ENCODE measurements around the gene ERBB4.

ERBB4 gene

GRCh38 chr2:211494536-211494935, 1044.1 kb downstream of the ERBB4 start:
- DNase-seq, result no peak

DNA sequence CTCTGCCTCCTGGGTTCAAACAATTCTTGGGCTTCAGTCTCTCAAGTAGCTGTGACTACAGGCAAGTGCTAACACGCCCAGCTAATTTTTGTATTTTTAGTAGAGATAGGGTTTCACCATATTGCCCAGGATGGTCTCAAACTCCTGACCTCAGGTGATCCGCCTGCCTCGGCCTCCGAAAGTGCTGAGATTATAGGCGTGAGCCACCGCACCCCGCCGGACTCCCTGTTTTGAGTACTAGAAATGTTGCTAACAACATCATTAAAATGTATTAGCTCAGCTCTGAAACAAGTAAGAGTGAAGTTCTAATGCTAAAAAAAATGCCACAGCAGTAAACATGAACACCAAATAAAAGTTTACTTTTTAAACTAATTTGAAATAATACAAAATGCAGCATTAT, 1044.5 kb downstream of the ERBB4 start:
- DNase-seq, result no peak

- no peak for DNase-seq
Measured at GRCh38 chr2:211487733-211488132, 1050.9 kb downstream of the ERBB4 start.

DNA sequence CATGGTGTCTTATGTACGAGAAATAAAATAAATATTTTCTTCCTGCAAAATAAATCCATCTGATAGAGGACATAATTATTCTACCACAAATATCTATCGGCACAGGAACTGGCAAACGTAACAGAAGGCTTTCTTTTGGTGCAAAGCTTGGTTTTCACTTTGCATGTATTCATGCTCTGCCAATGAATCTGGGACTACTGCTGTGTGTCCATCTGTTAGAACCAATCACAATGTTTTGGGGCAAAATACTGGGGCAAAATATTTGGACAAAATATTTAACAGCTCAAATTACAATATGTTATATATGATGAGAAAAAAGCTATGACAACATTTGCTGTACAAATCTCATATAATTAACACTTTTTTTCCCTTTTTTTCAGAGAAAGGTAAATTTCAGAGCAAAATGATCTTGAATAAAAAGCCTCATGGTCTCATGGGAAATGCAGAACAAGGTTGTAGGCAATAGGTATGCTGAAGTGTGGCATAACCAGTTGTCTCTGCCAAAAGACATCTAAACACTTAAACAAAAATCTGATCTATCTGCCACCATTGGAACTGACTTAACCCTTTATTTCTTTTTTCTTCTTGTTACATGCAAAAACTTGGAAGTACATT, 1059.0 kb downstream of the ERBB4 start:
- no peak for DNase-seq

DNA sequence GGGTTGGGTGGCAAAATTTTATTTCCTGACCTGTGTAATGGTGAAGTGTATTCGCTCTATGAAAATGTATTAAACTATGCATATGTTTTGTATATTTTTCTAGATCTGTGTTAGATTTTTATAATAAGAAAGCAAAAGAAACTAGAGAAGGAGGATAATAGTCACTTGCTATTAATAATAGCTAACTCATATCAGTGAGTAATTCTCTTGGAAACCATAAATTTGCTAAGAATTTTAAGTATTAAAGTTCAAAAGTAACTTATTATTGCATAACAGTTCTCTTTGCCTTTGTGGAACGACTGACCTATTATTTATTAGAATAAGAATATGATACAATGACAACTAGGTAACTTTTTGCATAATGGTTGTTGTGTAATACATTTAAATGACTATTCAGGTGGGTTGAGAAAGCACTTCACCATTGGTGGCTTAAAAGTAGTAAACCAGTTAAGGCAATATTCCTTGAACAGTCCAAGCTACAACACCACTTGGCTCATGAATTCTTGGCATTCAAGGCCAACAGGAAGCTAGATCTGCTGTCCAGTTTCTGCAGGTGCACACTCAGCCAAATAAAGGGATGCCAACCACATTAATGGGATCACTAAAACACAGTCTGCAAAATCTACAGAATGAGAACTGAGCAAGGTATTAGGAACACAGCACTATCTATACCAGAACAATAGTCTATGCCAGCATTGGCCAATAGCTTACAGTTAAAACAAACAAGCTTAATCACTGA, 1060.9 kb downstream of the ERBB4 start:
- no peak for DNase-seq

GRCh38 chr2:211473116-211473515, 1065.5 kb downstream of the ERBB4 start:
- DNase-seq, result no peak

- no peak for DNase-seq
Measured at GRCh38 chr2:211469664-211470059, 1068.9 kb downstream of the ERBB4 start.

DNA sequence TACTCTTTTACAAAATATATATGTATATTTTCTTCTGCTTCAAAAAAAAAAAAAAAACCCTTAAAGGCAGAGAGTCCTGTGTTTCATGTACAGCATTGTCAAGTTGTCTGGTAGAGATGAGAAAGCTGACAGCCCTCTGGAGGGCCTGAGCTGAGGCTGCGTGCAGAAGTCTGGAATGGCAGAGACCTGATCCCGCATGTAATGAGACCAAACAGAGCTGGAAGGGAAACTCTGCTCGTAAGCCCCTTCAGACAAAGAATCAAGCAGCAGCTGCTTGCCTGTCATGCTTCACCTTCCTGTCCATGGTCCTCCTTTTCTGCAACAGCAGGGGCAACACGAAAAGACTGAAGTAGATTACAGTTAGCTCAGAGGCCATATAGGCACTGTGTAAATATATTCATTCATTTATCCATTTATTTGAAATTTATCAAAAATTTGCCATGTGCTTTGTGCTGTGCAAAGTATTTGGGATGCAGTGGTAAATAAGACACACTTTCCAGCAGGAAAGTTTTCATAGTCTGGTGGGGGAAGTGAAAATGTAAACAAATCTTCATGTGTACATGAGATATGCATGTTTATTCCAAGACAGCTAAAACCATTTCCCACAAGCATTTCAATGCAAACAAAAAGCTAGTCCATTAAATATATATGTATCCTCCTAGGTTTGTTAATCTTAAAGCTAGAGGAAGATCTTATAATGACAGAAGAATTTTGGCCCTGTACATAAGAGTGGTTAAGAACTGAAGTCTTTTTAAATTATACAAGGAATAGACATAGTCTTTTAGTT, 1069.5 kb downstream of the ERBB4 start:
- no peak for DNase-seq

GRCh38 chr2:211468217-211468616, 1070.4 kb downstream of the ERBB4 start:
- DNase-seq, result no peak

GRCh38 chr2:211463397-211463796, 1075.2 kb downstream of the ERBB4 start:
- no peak for DNase-seq

DNA sequence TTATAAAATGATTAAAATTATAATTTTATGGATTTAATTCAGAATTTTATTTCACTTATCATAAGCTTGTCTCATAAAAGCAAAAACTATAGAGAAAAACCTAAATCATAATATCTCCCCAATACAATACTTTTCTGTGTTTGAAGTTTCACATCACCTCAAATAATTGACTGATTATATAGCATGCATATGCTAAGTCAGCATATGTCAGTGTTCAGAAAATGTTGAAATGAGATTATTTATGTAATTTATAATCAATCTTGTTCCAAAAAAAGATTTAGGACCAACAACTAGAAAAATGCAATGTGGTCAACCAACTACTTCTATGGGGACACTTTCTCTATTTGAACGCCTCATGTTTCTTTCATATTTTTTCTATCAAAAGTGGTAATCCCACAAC, 1079.6 kb downstream of the ERBB4 start:
- no peak for DNase-seq

DNA sequence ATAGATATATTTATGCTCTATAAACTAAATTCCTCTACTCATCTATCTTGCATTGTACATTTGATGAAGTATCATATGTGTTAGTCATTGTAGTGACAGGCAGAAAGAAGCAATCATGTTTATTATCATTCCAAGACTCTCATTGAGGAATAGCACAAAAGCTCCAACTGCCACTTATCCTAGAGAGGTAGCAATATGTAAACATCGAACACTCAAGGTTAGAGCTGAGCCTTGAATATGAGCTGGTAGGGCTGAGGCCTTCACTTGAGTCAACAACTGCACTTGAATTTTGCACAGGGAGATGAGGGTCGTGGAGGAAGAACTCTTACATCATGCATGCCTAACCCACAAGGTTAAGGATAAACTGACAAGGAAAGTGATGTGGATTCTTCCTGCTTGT, 1081.3 kb downstream of the ERBB4 start:
- DNase-seq, result no peak

DNA sequence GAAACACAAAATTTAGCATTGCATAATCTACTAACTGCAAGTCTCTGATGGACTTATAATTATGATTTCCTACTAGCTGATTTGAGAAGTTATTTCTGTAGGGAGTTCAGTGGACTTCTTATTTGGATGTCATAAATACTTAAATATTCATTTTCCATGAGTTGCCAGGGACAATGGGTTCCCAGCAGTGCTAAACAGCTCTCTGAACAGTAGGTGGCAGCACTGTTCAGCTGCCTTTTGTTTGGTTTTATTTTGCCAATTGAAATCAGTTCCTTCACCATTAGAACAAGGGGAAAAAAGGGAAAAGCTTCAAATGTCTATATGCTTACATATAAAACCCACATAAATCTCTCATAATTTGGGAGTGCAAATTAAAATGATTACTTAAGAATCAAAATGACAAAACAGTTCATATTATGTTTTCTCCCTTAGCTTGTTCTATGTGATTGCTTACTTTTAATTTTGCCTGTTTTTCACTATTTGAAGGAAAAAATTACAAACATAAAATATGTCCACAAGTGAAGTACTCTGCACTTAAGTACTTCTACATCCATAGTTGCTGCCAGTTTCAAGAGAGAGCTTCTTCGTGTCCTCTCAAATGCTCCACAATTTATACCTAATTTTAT, 1083.3 kb downstream of the ERBB4 start:
- peak in 37 of 56 donors; percentile 1 to 65 (median 22) for DNase-seq

DNA sequence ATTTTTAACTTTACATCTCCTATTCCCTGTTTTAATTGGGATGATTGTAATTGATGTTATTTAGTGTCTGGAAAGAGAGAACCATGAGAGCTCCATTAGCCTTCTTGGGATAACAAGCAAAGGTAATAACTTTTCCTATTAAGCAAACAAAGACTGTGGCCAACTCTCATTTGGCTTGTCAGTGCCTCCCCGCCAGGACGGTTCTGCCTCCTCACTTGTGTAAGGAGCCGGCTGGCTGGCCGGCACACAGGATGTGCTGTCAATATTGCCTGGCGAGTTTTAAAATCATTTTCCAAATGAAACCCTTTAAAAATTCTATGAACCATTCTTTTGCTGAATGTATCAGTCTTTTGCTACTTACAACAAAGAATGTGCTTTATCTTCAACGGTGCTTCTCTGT, 1083.9 kb downstream of the ERBB4 start:
- peak in 7 of 56 donors; percentile 3 to 10 (median 5) for DNase-seq

GRCh38 chr2:211453311-211453887, 1085.2 kb downstream of the ERBB4 start:
- no peak for DNase-seq

DNA sequence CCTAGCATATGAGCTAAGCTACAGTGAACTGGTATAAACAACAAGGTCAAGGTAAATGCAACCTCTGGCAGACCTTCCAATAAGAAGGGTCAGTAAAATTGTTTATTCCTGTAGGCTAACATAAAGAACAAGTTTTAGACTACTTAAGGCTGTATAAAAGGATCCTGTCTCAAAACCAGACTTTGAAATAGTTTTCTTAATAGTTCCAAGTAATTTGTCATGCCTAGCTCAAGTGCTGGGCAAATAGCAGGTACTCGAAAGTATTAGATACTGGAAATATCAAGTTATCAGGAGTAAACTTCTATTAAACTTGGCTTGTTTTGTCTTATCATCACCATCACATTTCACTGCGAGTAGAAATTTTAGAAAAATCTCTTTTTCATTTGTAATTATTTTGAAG, 1087.0 kb downstream of the ERBB4 start:
- no peak for DNase-seq

DNA sequence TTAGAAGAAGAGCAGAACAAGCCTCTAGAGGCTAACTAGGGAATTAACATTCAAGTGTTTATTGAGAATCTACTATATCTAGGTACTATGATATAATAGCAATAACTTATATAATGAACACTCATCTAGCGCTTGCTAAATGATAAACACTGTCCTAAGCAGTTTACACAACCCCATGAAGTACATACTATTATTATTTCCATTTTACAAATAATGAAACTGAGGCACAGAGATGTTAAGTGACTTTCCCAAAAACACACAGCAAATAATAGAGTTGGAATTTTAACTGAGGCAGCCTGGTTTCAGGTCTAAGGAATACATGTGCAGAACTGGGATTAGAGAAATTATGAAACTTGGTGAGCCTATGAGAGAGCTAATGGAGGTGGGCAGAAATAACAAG, 1088.8 kb downstream of the ERBB4 start:
- no peak for DNase-seq

- DNase-seq, result no peak
Measured at GRCh38 chr2:211447548-211447947, 1091.1 kb downstream of the ERBB4 start.

DNA sequence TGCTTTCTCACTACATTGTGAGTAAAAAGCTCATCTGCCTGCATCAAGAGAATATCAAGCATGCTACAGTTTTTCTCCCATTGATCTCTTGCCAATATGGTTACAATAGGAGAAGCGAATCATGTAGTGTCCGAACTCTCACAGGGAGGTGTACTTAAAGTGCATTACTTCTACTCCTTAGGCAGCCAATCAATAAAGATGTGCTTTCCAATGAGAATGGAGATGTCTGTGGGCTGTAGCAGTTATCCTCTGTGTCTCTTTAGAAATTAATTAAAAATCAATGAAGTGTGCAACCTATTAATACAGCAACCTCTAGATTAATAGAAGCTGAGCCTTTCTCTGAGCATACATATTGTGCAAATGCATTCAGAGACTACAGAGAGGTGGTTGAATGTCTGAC, 1098.5 kb downstream of the ERBB4 start:
- DNase-seq, result no peak

DNA sequence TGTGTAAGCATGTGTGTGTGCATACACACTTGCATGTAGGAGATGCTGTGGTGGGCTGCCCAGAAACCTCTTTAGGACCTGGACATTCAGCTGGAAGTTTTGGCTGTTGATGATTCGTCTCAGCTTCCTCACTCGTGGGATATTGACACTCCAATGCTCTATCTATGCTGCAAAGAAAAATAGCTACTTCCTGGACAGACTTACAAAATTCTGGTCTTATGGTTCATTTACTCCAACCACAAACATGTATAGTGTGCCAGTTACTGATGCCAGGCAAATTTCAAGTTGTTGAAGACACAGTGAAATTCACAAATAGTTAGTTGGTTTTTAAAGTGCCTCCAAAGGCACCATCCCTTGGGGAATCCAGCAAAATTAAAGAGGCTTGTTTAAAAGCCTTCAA, 1099.6 kb downstream of the ERBB4 start:
- no peak for DNase-seq

GRCh38 chr2:211437396-211437795, 1101.2 kb downstream of the ERBB4 start:
- DNase-seq, result no peak

- DNase-seq, result no peak
Measured at GRCh38 chr2:211436182-211436581, 1102.4 kb downstream of the ERBB4 start.
